Measurements from ENCODE around the gene SEC22C. TPM values are rescaled to one million over a fixed set of nuclear protein-coding genes. Genes with fewer than 3 reads are reported as not detected.

Gene SEC22C
- total RNA-seq, 1 donor: 32.6 TPM

DNA sequence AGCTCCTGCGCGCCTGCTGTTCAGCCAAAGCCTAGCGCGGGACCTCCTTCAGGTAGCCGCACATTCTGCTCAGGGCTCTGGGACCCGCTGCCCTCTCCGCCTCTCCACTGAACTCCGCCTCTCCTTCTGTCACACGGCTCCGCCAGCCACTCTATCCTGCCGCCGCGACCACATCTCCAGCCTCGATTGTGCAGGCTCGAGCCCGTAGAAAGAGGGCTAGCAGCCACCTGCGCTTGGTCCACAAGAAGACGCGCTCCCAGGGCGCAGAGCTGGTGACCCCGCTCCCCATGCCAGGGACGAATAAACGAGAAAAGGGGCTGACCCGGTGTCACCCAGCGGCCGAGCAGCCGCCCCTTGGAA is 80.5 kb downstream of the SEC22C start:
- DNase-seq (ENCODE audit: low read depth in 2 of 3, low spot score in 2 of 3): peak in 1 of 3 donors; percentile 5

DNA sequence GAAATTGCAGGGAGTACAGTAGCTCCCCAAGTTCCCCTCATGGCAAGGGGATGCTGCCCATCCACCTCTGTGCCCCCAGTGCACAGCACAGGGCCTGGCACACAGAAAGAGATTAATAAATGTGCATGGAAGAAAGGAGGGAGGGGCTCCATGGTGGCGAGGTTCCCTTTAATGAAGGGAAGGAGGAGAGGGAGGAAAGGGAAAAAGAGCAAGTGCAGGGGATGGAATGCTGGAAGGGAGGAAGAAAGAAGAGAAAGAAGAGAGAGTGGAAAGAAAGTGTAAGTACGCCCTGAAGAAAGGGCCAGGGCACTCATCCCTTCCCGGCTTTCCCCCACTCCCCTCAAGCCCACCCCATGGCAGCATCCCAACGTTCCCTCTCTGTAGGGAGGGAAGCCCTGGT is 80.9 kb downstream of the SEC22C start:
- no peak for DNase-seq (ENCODE audit: low read depth in 2 of 3, low spot score in 2 of 3)

DNA sequence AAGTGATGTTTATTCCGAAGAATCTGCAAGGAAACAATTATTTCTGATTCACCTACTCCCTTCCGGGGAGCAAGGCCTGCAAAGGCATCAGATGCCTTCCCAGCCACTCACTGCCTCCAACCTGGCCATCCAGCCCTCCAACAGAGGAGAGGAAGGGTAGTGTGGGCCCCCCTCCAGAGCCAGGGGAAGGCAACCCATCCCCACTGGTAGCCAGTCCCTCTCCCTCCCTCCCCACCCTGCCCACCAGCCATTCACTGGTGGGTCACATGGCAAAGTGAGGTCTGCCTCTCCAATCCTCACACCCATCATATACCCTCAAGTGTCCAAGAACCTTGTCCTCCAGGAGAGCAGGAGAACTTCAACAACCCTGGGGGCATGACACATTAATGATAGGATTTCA is 81.7 kb downstream of the SEC22C start:
- no peak for DNase-seq (ENCODE audit: low read depth in 2 of 3, low spot score in 2 of 3)

DNA sequence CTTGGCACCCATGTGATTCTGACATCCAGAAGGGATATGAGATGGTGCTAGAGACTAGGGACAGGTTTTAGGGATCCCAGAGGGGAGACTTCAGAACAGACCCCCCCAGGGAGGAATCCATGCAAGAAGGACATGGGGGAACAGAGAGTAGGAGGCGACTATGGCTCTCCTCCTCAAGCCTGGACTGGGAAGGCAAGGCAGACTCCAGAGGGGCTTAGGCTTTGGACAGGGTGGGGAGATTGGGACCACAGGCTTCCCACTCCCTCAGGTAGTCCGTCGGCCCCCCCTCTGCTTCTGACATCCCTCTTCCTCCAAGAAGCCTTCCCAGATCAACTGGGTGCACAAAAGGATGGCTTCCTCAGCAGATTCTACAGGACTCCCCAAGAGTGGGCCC is 82.3 kb downstream of the SEC22C start:
- no peak for DNase-seq (ENCODE audit: low read depth in 2 of 3, low spot score in 2 of 3)

DNA sequence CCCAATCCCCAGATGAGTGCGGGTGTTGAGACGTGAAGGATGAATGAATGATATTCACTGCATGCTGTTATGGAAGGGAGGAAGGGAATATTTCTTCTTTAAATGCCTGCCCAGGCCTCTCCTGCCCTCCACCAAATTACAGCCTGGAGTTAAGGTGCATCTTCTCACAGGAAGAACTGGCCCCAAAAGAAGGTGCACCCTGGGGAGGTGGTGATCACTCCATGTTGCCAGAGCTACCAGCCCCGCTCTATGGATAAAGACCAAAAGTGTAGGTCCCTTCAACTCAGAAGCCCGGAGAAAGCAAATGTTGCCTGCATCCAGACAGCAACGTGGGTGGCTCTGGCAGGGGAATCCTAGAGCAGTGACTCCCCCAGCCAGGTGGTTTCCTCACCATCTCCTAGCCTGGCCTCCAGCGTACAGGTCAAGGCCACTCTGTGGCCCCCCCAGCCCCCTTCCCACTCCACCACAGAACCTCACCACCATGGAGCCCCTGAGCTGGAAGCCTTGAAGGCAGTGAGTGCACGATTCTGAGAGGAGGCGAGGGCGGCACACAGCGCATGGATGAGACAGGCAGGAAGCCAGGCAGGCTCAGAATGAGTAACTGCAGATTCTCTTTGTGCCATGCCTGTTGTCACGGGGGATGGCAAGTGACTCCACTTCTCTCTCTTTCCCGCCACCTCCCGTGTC is 82.8 kb downstream of the SEC22C start:
- no peak for DNase-seq (ENCODE audit: low read depth in 2 of 3, low spot score in 2 of 3)

DNA sequence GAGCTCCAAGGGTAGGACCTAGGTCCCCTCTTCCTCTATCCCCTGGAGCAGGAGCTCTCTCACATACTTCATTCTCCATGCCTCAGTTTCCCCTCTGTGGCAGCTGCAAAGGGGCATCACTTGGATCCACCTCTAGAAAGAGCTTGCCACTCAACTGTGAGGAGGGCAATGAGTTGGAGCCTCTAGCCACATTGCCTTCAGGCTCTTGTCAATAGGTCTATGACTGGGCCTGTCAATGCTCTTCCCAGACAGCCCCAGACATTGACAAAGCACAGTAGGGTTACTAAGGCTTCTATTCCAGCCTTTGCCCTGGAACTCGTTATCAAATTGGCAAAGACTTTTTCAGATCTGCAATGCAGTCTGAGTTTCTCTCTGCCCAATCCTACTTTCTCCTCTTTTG is 83.7 kb downstream of the SEC22C start:
- no peak for DNase-seq (ENCODE audit: low read depth in 2 of 3, low spot score in 2 of 3)

Other genes starting within 250 kb of the SEC22C start
- gene LYZL4, start 171.4 kb downstream of the SEC22C start, total RNA-seq: not detected
- gene VIPR1, start 79.3 kb downstream of the SEC22C start, total RNA-seq: 1.1 TPM
- gene SS18L2, start 8.9 kb upstream of the SEC22C start, total RNA-seq: 14.5 TPM
- gene NKTR, start 18.7 kb upstream of the SEC22C start, total RNA-seq: 56.3 TPM
- gene ZBTB47, start 71.7 kb upstream of the SEC22C start, total RNA-seq: 5.9 TPM
- gene KLHL40, start 103.6 kb upstream of the SEC22C start, total RNA-seq: under 0.01 TPM
- not detected for gene HHATL, start 120.8 kb upstream of the SEC22C start, total RNA-seq
- 1.1 TPM for gene CCDC13, start 191.3 kb upstream of the SEC22C start, total RNA-seq
- 16.7 TPM for gene HIGD1A, start 222.5 kb upstream of the SEC22C start, total RNA-seq
- gene ACKR2, start 227.5 kb upstream of the SEC22C start, total RNA-seq: 0.81 TPM

All from hematopoietic multipotent progenitor cell (in vitro differentiated cells).